MG63 (cell line): ENCODE results near the gene SGPP2. TPM values are rescaled to one million over a fixed set of nuclear protein-coding genes. Genes with fewer than 3 reads are reported as not detected.

Experiments
- total RNA-seq: library from RNA; depleted of rRNA; stranded (reverse); fragments of >200 nt; shearing (Covaris generic); gene quantifications from 2 replicates; pipeline ENCODE4 v1.2.3, GENCODE V29; 2014; ENCODE audit warnings: low replicate concordance; rRNA removed

The SGPP2 gene
- total RNA-seq, 1 experiment from 2014 or later: not detected

Other genes starting within 250 kb of the SGPP2 start
- 9.4 and 15.2 TPM in 2 replicates for gene PAX3, start 125.5 kb upstream of the SGPP2 start, total RNA-seq
- gene FARSB, start 231.5 kb downstream of the SGPP2 start, total RNA-seq: 8.9 and 11.0 TPM in 2 replicates
- not detected in 2 replicates for gene MOGAT1, start 247.1 kb downstream of the SGPP2 start, total RNA-seq